OCI-LY3 (cell line): ENCODE results near the gene ADAP1.

Experiments used
- H2AFZ ChIP-seq: fragments of 200-600, 300-600 bp; shearing (Covaris generic); 2 replicates; pipeline ENCODE4 v1.6.0; 2014; ENCODE audit warnings: antibody characterized with exemption, low read depth, low read length
- H3K27ac ChIP-seq: fragments of 200-600, 300-600 bp; sonication (generic); 2 replicates; pipeline ENCODE4 v1.5.1; 2014; ENCODE audit warnings: mild to moderate bottlenecking, low read length, moderate library complexity, mixed read lengths
- H3K27me3 ChIP-seq: fragments of 200-600, 300-600 bp; sonication (generic); 2 replicates; pipeline ENCODE4 v1.6.1; 2014; ENCODE audit warnings: low read depth, low read length, mixed read lengths
- H3K36me3 ChIP-seq: fragments of 200-600, 300-600 bp; sonication (generic); replicated peaks from 2 replicates; pipeline ENCODE3; 2014; ENCODE audit warnings: low read depth, low read length, mixed read lengths
- H3K4me1 ChIP-seq: fragments of 300-600, 200-600 bp; sonication (generic); 2 replicates; pipeline ENCODE4 v1.6.1; 2014; ENCODE audit warnings: low read length, mixed read lengths
- H3K4me2 ChIP-seq: fragments of 200-600, 300-600 bp; sonication (generic); 2 replicates; pipeline ENCODE4 v1.6.1; 2014; ENCODE audit warnings: low read length, mixed read lengths
- H3K4me3 ChIP-seq: fragments of 300-600, 200-600 bp; sonication (generic); 2 replicates; pipeline ENCODE4 v1.5.1; 2014; ENCODE audit warnings: antibody characterized with exemption, mild to moderate bottlenecking, low read length, moderate library complexity
- H3K79me2 ChIP-seq: fragments of 300-600, 200-600 bp; shearing (Covaris generic); 2 replicates; pipeline ENCODE4 v1.6.1; 2014; ENCODE audit warnings: mild to moderate bottlenecking, low read length, mixed read lengths
- H3K9ac ChIP-seq: fragments of 300-600, 200-600 bp; shearing (Covaris generic); 2 replicates; pipeline ENCODE4 v1.6.0; 2014; ENCODE audit warnings: mild to moderate bottlenecking, low read length, moderate library complexity
- H3K9me3 ChIP-seq: fragments of 200-600, 300-600 bp; shearing (Covaris generic); 2 replicates; pipeline ENCODE4 v1.6.1; 2014; ENCODE audit warnings: low read length, mixed read lengths; ENCODE audit not compliant: insufficient read depth
- H4K20me1 ChIP-seq: fragments of 200-600, 300-600 bp; sonication (generic); 2 replicates; pipeline ENCODE4 v1.6.1; 2016; ENCODE audit warnings: low read length, mixed read lengths; ENCODE audit not compliant: insufficient read depth
- CTCF ChIP-seq: fragments of 200-600, 300-600 bp; sonication (generic); IDR thresholded peaks from 2 replicates; pipeline ENCODE4 v1.5.1; 2014; ENCODE audit warnings: antibody characterized with exemption, low read length, low read depth
- EZH2phosphoT487 ChIP-seq: fragments of 200-600 bp; shearing (Covaris generic); IDR thresholded peaks from 2 replicates; pipeline ENCODE4 v1.6.1; 2018; ENCODE audit warnings: antibody characterized with exemption, mixed run types, low read depth

ADAP1 gene

GRCh38 chr7:964401-965231 is 10.1 kb upstream of the ADAP1 start:
- H3K4me1 ChIP-seq = peaks cover 9% of the 10 kb centered on the region; the same call in 1 of the 2 replicates
- H3K36me3 ChIP-seq = peaks cover 19% of the 10 kb centered on the region
- no peak overlapping the region for H3K4me3 ChIP-seq
- no peak overlapping the region for H3K27ac ChIP-seq
- TF ChIP-seq CTCF (no peak), EZH2phosphoT487 (no peak)
- no peaks in the 10 kb centered on the region for H3K27me3 ChIP-seq
- H3K79me2 ChIP-seq = no peaks in the 10 kb centered on the region
- H3K9ac ChIP-seq = no peak overlapping the region
- H3K4me2 ChIP-seq = no peak overlapping the region
- no peaks in the 10 kb centered on the region for H4K20me1 ChIP-seq
- no peak overlapping the region for H2AFZ ChIP-seq
- H3K9me3 ChIP-seq = no peaks in the 10 kb centered on the region

DNA sequence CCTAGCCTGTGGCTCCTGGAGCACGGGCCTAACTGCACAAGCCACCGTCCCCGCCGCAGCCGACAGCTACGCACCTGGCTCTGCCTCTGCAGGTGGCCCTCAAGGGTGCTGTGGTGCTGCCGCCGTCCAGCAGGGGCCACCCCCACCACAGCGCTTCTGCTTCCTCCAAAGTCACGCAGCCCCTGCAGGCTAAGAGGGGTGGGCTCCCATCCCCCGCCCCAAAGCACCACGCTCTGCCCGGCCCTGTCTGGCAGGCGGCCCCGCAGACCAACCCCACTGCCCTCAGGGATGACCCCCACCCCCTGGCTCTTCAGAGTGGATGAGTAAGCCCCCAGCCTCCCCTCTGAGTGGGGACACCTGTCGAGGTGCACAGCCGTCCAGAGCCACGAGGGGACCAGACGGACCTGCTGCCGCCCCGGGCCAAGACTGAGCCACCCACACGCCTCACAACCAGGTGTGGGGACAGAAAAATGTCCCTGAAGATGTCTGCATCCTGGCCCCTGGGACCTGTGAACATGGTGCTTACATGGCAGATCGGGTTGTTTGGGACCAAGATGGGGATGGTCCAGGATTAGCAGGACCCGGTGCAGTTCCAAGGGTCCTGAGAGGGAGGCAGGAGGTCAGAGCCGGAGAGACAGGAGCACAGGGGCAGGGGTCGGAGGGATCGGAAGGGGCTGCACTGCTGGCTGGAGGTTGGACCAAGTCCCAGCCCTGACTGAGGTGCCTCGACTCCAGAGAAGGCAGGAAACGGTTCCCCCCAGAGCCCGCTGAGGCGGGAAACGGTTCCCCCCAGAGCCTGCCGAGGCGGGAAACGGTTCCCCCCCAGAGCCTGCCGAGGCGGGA is 9.0 kb upstream of the ADAP1 start:
- Histone ChIP-seq H2AFZ (no peak overlapping the region), H3K27ac (no peak overlapping the region), H3K27me3 (no peaks in the 10 kb centered on the region), H3K4me3 (no peak overlapping the region), H3K9ac (no peak overlapping the region), H4K20me1 (no peaks in the 10 kb centered on the region), H3K36me3 (peaks cover 9% of the 10 kb centered on the region), H3K9me3 (no peaks in the 10 kb centered on the region), H3K4me1 (peaks cover 9% of the 10 kb centered on the region; the same call in 1 of the 2 replicates), H3K4me2 (no peak overlapping the region), H3K79me2 (no peaks in the 10 kb centered on the region)
- no peak for TF ChIP-seq EZH2phosphoT487
- TF ChIP-seq CTCF = no peak

- Histone ChIP-seq H3K4me3 (no peak overlapping the region), H3K9me3 (no peaks in the 10 kb centered on the region), H3K27me3 (no peaks in the 10 kb centered on the region), H4K20me1 (no peaks in the 10 kb centered on the region), H3K9ac (no peak overlapping the region), H3K27ac (no peak overlapping the region), H3K36me3 (peaks cover 6% of the 10 kb centered on the region), H2AFZ (no peak overlapping the region), H3K4me1 (peaks cover 17% of the 10 kb centered on the region; the same call in 1 of the 2 replicates), H3K4me2 (no peak overlapping the region), H3K79me2 (no peaks in the 10 kb centered on the region)
- TF ChIP-seq CTCF = no peak
- TF ChIP-seq EZH2phosphoT487 = no peak
Measured at GRCh38 chr7:962401-963081, 8.1 kb upstream of the ADAP1 start.
